Umbilical cord (tissue), 2 donors: ENCODE data around the gene PTCD2. TPM values are rescaled to one million over a fixed set of nuclear protein-coding genes. Genes with fewer than 3 reads are reported as not detected.

Source experiments
- DNase-seq: peaks from one replicate; pipeline ENCODE4 v3.0.0-alpha.2; 2015; ENCODE audit warnings: low spot score
- total RNA-seq: library from RNA; depleted of rRNA; stranded (reverse); fragments of >200 nt; gene quantifications from one replicate; pipeline ENCODE4 v1.2.3, GENCODE V29; 2014; ENCODE audit warnings: low replicate concordance; ENCODE audit not compliant: insufficient read depth

PTCD2 gene
- total RNA-seq, 1 donor from 2014 or later = 5.1 TPM

GRCh38 chr5:72415616-72416325, 95.6 kb downstream of the PTCD2 start:
- DNase-seq = peak; percentile 63

GRCh38 chr5:72417333-72418062, 97.3 kb downstream of the PTCD2 start:
- DNase-seq = no peak

Other genes starting within 250 kb of the PTCD2 start
- gene MAP1B, start 212.9 kb upstream of the PTCD2 start, total RNA-seq = 235 TPM
- gene MRPS27, start 133 bp upstream of the PTCD2 start, total RNA-seq = 72.5 TPM
- gene ZNF366, start 187.0 kb downstream of the PTCD2 start, total RNA-seq = 0.96 TPM